Mucosa of stomach (tissue), 1 donor: ENCODE data around the gene AGAP3.
A peak's percentile ranks its signal among the peaks of the same experiment; 100 is the strongest.
"Not testable (repeated sequence)": the region's sequence is repeated elsewhere in the genome, so short reads cannot be mapped to it uniquely, and the experiment has no call there.

Source experiments
- H3K27me3 ChIP-seq: one replicate; pipeline ENCODE4 v1.7.0; 2013; ENCODE audit warnings: mild to moderate bottlenecking, low read length; ENCODE audit not compliant: control insufficient read depth, insufficient read depth
- H3K36me3 ChIP-seq: one replicate; pipeline ENCODE4 v1.7.0; 2013; ENCODE audit warnings: low read length; ENCODE audit not compliant: control insufficient read depth, insufficient read depth
- H3K4me1 ChIP-seq: one replicate; pipeline ENCODE4 v1.7.0; 2013; ENCODE audit warnings: mild to moderate bottlenecking, low read length; ENCODE audit not compliant: control insufficient read depth, insufficient read depth
- H3K4me3 ChIP-seq: one replicate; pipeline ENCODE4 v1.7.0; 2013; ENCODE audit warnings: low read length
- H3K9ac ChIP-seq: one replicate; pipeline ENCODE4 v1.7.0; 2013; ENCODE audit warnings: mild to moderate bottlenecking, low read length, moderate library complexity
- H3K9me3 ChIP-seq: one replicate; pipeline ENCODE4 v1.7.0; 2013; ENCODE audit warnings: mild to moderate bottlenecking, low read length, moderate library complexity; ENCODE audit not compliant: control insufficient read depth
- donor health status: Pancreatic carcinoma.

The AGAP3 gene

GRCh38 chr7:151085691-151086620 is at the start of gene AGAP3:
Gene AGAP3 (plus strand): TSS chr7:151086475. CDS start chr7:151086742, 267 bp downstream.
- peak within 1 kb of the TSS; percentile 75 for H3K9ac ChIP-seq
- peaks cover 68% of the 10 kb centered on the region for H3K4me1 ChIP-seq
- peak within 1 kb of the TSS; percentile 46 for H3K4me3 ChIP-seq

GRCh38 chr7:151038951-151039849 is 47.1 kb upstream of the AGAP3 start:
- no peak overlapping the region for H3K4me3 ChIP-seq
- no peaks in the 10 kb centered on the region for H3K9me3 ChIP-seq
- no peaks in the 10 kb centered on the region for H3K27me3 ChIP-seq
- H3K9ac ChIP-seq, result peak overlapping the region; percentile 31
- peaks cover 23% of the 10 kb centered on the region for H3K4me1 ChIP-seq
- no peaks in the 10 kb centered on the region for H3K36me3 ChIP-seq

More at GRCh38 chr7:151085691-151086620, at the start of gene AGAP3:
- no peaks in the 10 kb centered on the region for H3K9me3 ChIP-seq
- no peaks in the 10 kb centered on the region for H3K36me3 ChIP-seq
- H3K27me3 ChIP-seq, result peaks cover 4% of the 10 kb centered on the region

- Histone ChIP-seq H3K9me3 (no peaks in the 10 kb centered on the region), H3K27me3 (no peaks in the 10 kb centered on the region), H3K4me1 (peaks cover 23% of the 10 kb centered on the region), H3K4me3 (no peak overlapping the region), H3K36me3 (no peaks in the 10 kb centered on the region), H3K9ac (no peak overlapping the region)
Measured at GRCh38 chr7:151039850-151040548, 46.3 kb upstream of the AGAP3 start.

GRCh38 chr7:151040616-151041375 is 45.5 kb upstream of the AGAP3 start:
- Histone ChIP-seq H3K4me3 (no peak overlapping the region), H3K9me3 (no peaks in the 10 kb centered on the region), H3K27me3 (no peaks in the 10 kb centered on the region), H3K9ac (no peak overlapping the region), H3K4me1 (peaks cover 23% of the 10 kb centered on the region), H3K36me3 (no peaks in the 10 kb centered on the region)

GRCh38 chr7:151043449-151043848 is 42.8 kb upstream of the AGAP3 start:
- not testable (repeated sequence) for H3K4me3 ChIP-seq, H3K27me3 ChIP-seq, H3K9ac ChIP-seq, H3K9me3 ChIP-seq, H3K36me3 ChIP-seq
- H3K4me1 ChIP-seq, result peaks cover 21% of the 10 kb centered on the region

- H3K4me3 ChIP-seq, result no peak overlapping the region
- H3K9me3 ChIP-seq, result no peaks in the 10 kb centered on the region
- H3K36me3 ChIP-seq, result no peaks in the 10 kb centered on the region
- H3K4me1 ChIP-seq, result peaks cover 16% of the 10 kb centered on the region
- H3K9ac ChIP-seq, result no peak overlapping the region
- H3K27me3 ChIP-seq, result no peaks in the 10 kb centered on the region
Measured at GRCh38 chr7:151043959-151044358, 42.3 kb upstream of the AGAP3 start.

- peaks cover 3% of the 10 kb centered on the region for H3K4me1 ChIP-seq
- no peaks in the 10 kb centered on the region for H3K9me3 ChIP-seq
- no peaks in the 10 kb centered on the region for H3K36me3 ChIP-seq
- peaks cover 8% of the 10 kb centered on the region for H3K27me3 ChIP-seq
- no peak overlapping the region for H3K9ac ChIP-seq
- no peak overlapping the region for H3K4me3 ChIP-seq
Measured at GRCh38 chr7:151045262-151045661, 41.0 kb upstream of the AGAP3 start.

- Histone ChIP-seq H3K36me3 (no peaks in the 10 kb centered on the region), H3K9ac (no peak overlapping the region)
Measured at GRCh38 chr7:151045967-151046366, 40.3 kb upstream of the AGAP3 start.

GRCh38 chr7:151046603-151047573 is 39.4 kb upstream of the AGAP3 start:
- H3K27me3 ChIP-seq, result peaks cover 13% of the 10 kb centered on the region
- no peak overlapping the region for H3K9ac ChIP-seq
- no peaks in the 10 kb centered on the region for H3K4me1 ChIP-seq
- no peak overlapping the region for H3K4me3 ChIP-seq
- H3K9me3 ChIP-seq, result no peaks in the 10 kb centered on the region
- H3K36me3 ChIP-seq, result no peaks in the 10 kb centered on the region

More at GRCh38 chr7:151045967-151046366, 40.3 kb upstream of the AGAP3 start:
- Histone ChIP-seq H3K4me1 (no peaks in the 10 kb centered on the region), H3K27me3 (peaks cover 13% of the 10 kb centered on the region), H3K9me3 (no peaks in the 10 kb centered on the region), H3K4me3 (no peak overlapping the region)

GRCh38 chr7:151047976-151048815 is 38.1 kb upstream of the AGAP3 start, which contains the start of gene ASIC3:
Gene ASIC3 (plus strand): TSS chr7:151048531. CDS start chr7:151048886, 355 bp downstream.
- H3K4me1 ChIP-seq, result no peaks in the 10 kb centered on the region
- no peak within 1 kb of the TSS for H3K9ac ChIP-seq

More at GRCh38 chr7:151047976-151048815, 38.1 kb upstream of the AGAP3 start, which contains the start of gene ASIC3:
- Histone ChIP-seq H3K4me3 (no peak within 1 kb of the TSS), H3K27me3 (peaks cover 13% of the 10 kb centered on the region), H3K9me3 (no peaks in the 10 kb centered on the region), H3K36me3 (no peaks in the 10 kb centered on the region)
